T-helper 17 cell (primary cell): ENCODE results near the gene GPC5. TPM values are rescaled to one million over a fixed set of nuclear protein-coding genes. Genes with fewer than 3 reads are reported as not detected.
"Not testable (repeated sequence)": the region's sequence is repeated elsewhere in the genome, so short reads cannot be mapped to it uniquely, and the experiment has no call there.

Experiments used
- ATAC-seq: fragments of 150-1000 bp; cut with Tn5 transposase; 2 replicates; pipeline ENCODE4 v1.10.0; 2021; ENCODE audit warnings: mild to moderate bottlenecking, moderate library complexity
- DNase-seq, 3 donors: peaks; one replicate each; pipeline versions ENCODE4 v3.0.0 to v3.0.0-alpha.2; 2020 to 2021
- H3K9me3 ChIP-seq: one replicate; pipeline ENCODE4 v1.7.0; 2013; ENCODE audit warnings: low read length, mild to moderate bottlenecking; ENCODE audit not compliant: control insufficient read depth, poor library complexity, severe bottlenecking
- H3K27ac Mint-ChIP-seq: one replicate; pipeline ENCODE4 v1.8.0; 2022; ENCODE audit warnings: mild to moderate bottlenecking, moderate library complexity, mixed read lengths
- H3K27me3 Mint-ChIP-seq: one replicate; pipeline ENCODE4 v1.8.0; 2022; ENCODE audit warnings: mixed read lengths
- H3K36me3 Mint-ChIP-seq: one replicate; pipeline ENCODE4 v1.8.0; 2022; ENCODE audit warnings: low read depth, mixed read lengths
- H3K4me1 Mint-ChIP-seq: one replicate; pipeline ENCODE4 v1.8.0; 2022; ENCODE audit warnings: mild to moderate bottlenecking, mixed read lengths
- H3K4me3 Mint-ChIP-seq: one replicate; pipeline ENCODE4 v1.8.0; 2022; ENCODE audit warnings: mild to moderate bottlenecking, moderate library complexity, mixed read lengths
- total RNA-seq, 4 donors: library from RNA in 2 of 4; stranded (reverse) in 2 of 4; gene quantifications; one replicate each; pipeline ENCODE4 v1.2.3 and lab custom pipeline; 2022 to 2026

GPC5 gene
- total RNA-seq, 2 donors from 2014 or later = 1.1 TPM; not detected in 1

- no peaks in the 10 kb centered on the region for H3K36me3 Mint-ChIP-seq
- no peak overlapping the region for H3K27ac Mint-ChIP-seq
Observed at GRCh38 chr13:92433386-92433785, 1035.0 kb downstream of the GPC5 start.

GRCh38 chr13:92433963-92434362, 1035.5 kb downstream of the GPC5 start:
- Mint-ChIP-seq H3K36me3 (no peaks in the 10 kb centered on the region), H3K27ac (no peak overlapping the region), H3K4me1 (no peaks in the 10 kb centered on the region), H3K27me3 (no peaks in the 10 kb centered on the region), H3K4me3 (no peak overlapping the region)
- ATAC-seq (no peak), DNase-seq (no peak)
- H3K9me3 ChIP-seq = no peaks in the 10 kb centered on the region

More at GRCh38 chr13:92433386-92433785, 1035.0 kb downstream of the GPC5 start:
- H3K9me3 ChIP-seq = no peaks in the 10 kb centered on the region
- no peaks in the 10 kb centered on the region for H3K4me1 Mint-ChIP-seq
- ATAC-seq = no peak
- no peak overlapping the region for H3K4me3 Mint-ChIP-seq
- H3K27me3 Mint-ChIP-seq = no peaks in the 10 kb centered on the region
- no peak for DNase-seq

GRCh38 chr13:92436924-92437323, 1038.5 kb downstream of the GPC5 start:
- Mint-ChIP-seq H3K27me3 (no peaks in the 10 kb centered on the region), H3K36me3 (no peaks in the 10 kb centered on the region), H3K27ac (no peak overlapping the region), H3K4me3 (no peak overlapping the region), H3K4me1 (no peaks in the 10 kb centered on the region)
- no peaks in the 10 kb centered on the region for H3K9me3 ChIP-seq
- ATAC-seq = no peak
- DNase-seq = no peak

GRCh38 chr13:92444244-92444643, 1045.8 kb downstream of the GPC5 start:
- Mint-ChIP-seq H3K4me1 (no peaks in the 10 kb centered on the region), H3K27me3 (no peaks in the 10 kb centered on the region)
- ATAC-seq = no peak

GRCh38 chr13:92451060-92451459, 1052.6 kb downstream of the GPC5 start:
- Mint-ChIP-seq H3K4me3 (no peak overlapping the region), H3K4me1 (no peaks in the 10 kb centered on the region), H3K27me3 (no peaks in the 10 kb centered on the region), H3K27ac (no peak overlapping the region), H3K36me3 (no peaks in the 10 kb centered on the region)
- DNase-seq (no peak), ATAC-seq (no peak)
- H3K9me3 ChIP-seq = no peaks in the 10 kb centered on the region

More at GRCh38 chr13:92444244-92444643, 1045.8 kb downstream of the GPC5 start:
- H3K9me3 ChIP-seq = no peaks in the 10 kb centered on the region
- no peak overlapping the region for H3K27ac Mint-ChIP-seq
- H3K36me3 Mint-ChIP-seq = no peaks in the 10 kb centered on the region
- H3K4me3 Mint-ChIP-seq = no peak overlapping the region
- no peak for DNase-seq

GRCh38 chr13:92452840-92453239, 1054.4 kb downstream of the GPC5 start:
- Mint-ChIP-seq H3K4me1 (no peaks in the 10 kb centered on the region), H3K27me3 (no peaks in the 10 kb centered on the region), H3K4me3 (no peak overlapping the region), H3K27ac (no peak overlapping the region), H3K36me3 (no peaks in the 10 kb centered on the region)
- no peaks in the 10 kb centered on the region for H3K9me3 ChIP-seq
- DNase-seq (no peak), ATAC-seq (no peak)

- no peaks in the 10 kb centered on the region for H3K27me3 Mint-ChIP-seq
- no peaks in the 10 kb centered on the region for H3K9me3 ChIP-seq
- no peaks in the 10 kb centered on the region for H3K4me1 Mint-ChIP-seq
- DNase-seq = no peak
- no peaks in the 10 kb centered on the region for H3K36me3 Mint-ChIP-seq
- ATAC-seq = no peak
- H3K4me3 Mint-ChIP-seq = no peak overlapping the region
- no peak overlapping the region for H3K27ac Mint-ChIP-seq
Observed at GRCh38 chr13:92459306-92459705, 1060.9 kb downstream of the GPC5 start.

- DNase-seq (no peak), ATAC-seq (no peak)
- Mint-ChIP-seq H3K36me3 (no peaks in the 10 kb centered on the region), H3K4me3 (no peak overlapping the region), H3K4me1 (no peaks in the 10 kb centered on the region), H3K27me3 (no peaks in the 10 kb centered on the region), H3K27ac (no peak overlapping the region)
- H3K9me3 ChIP-seq = no peaks in the 10 kb centered on the region
Observed at GRCh38 chr13:92460479-92460878, 1062.1 kb downstream of the GPC5 start.

GRCh38 chr13:92461402-92461801, 1063.0 kb downstream of the GPC5 start:
- H3K27ac Mint-ChIP-seq = no peak overlapping the region

GRCh38 chr13:92461831-92462230, 1063.4 kb downstream of the GPC5 start:
- no peaks in the 10 kb centered on the region for H3K4me1 Mint-ChIP-seq
- no peaks in the 10 kb centered on the region for H3K36me3 Mint-ChIP-seq
- H3K4me3 Mint-ChIP-seq = no peak overlapping the region
- DNase-seq (no peak), ATAC-seq (no peak)
- no peaks in the 10 kb centered on the region for H3K27me3 Mint-ChIP-seq
- no peak overlapping the region for H3K27ac Mint-ChIP-seq
- no peaks in the 10 kb centered on the region for H3K9me3 ChIP-seq

More at GRCh38 chr13:92461402-92461801, 1063.0 kb downstream of the GPC5 start:
- no peaks in the 10 kb centered on the region for H3K27me3 Mint-ChIP-seq
- no peaks in the 10 kb centered on the region for H3K9me3 ChIP-seq
- H3K4me1 Mint-ChIP-seq = no peaks in the 10 kb centered on the region
- H3K36me3 Mint-ChIP-seq = no peaks in the 10 kb centered on the region
- H3K4me3 Mint-ChIP-seq = no peak overlapping the region
- ATAC-seq (no peak), DNase-seq (no peak)

GRCh38 chr13:92463134-92463533, 1064.7 kb downstream of the GPC5 start:
- ATAC-seq (no peak), DNase-seq (no peak)
- Mint-ChIP-seq H3K4me1 (no peaks in the 10 kb centered on the region), H3K27me3 (no peaks in the 10 kb centered on the region), H3K27ac (no peak overlapping the region), H3K4me3 (no peak overlapping the region), H3K36me3 (no peaks in the 10 kb centered on the region)
- H3K9me3 ChIP-seq = no peaks in the 10 kb centered on the region

GRCh38 chr13:92473765-92474475, 1075.5 kb downstream of the GPC5 start:
- no peak for ATAC-seq

GRCh38 chr13:92480387-92480786, 1082.0 kb downstream of the GPC5 start:
- H3K4me3 Mint-ChIP-seq = no peak overlapping the region
- no peaks in the 10 kb centered on the region for H3K36me3 Mint-ChIP-seq
- no peak for DNase-seq
- H3K27ac Mint-ChIP-seq = no peak overlapping the region
- H3K27me3 Mint-ChIP-seq = no peaks in the 10 kb centered on the region
- H3K9me3 ChIP-seq = no peaks in the 10 kb centered on the region
- ATAC-seq = no peak
- H3K4me1 Mint-ChIP-seq = no peaks in the 10 kb centered on the region

More at GRCh38 chr13:92473765-92474475, 1075.5 kb downstream of the GPC5 start:
- Mint-ChIP-seq H3K4me1 (no peaks in the 10 kb centered on the region), H3K4me3 (no peak overlapping the region), H3K27me3 (no peaks in the 10 kb centered on the region), H3K36me3 (no peaks in the 10 kb centered on the region), H3K27ac (no peak overlapping the region)
- no peaks in the 10 kb centered on the region for H3K9me3 ChIP-seq
- DNase-seq = no peak

- ATAC-seq, DNase-seq, H3K9me3 ChIP-seq, H3K4me1 Mint-ChIP-seq, H3K27ac Mint-ChIP-seq, H3K27me3 Mint-ChIP-seq, H3K36me3 Mint-ChIP-seq, H3K4me3 Mint-ChIP-seq: not testable (repeated sequence)
Observed at GRCh38 chr13:92482790-92483189, 1084.4 kb downstream of the GPC5 start.
